ENCODE data around the gene AVP. TPM values are rescaled to one million over a fixed set of nuclear protein-coding genes. Genes with fewer than 3 reads are reported as not detected.

Gene AVP
- total and polyA plus RNA-seq, 7 donors, result not detected

- ATAC-seq (no peak), DNase-seq (no peak)
- peaks cover 2 to 52% of the 10 kb centered on the region in 2 donors for H3K36me3 ChIP-seq (ENCODE audit: insufficient read depth in 1 of 2, low read depth in 1 of 2)
- H3K27me3 ChIP-seq (ENCODE audit: insufficient read depth in 3 of 3, low read length in 2 of 3), result no peaks in the 10 kb centered on the region
- H3K9me3 ChIP-seq, result no peaks in the 10 kb centered on the region
- 87 to 92% (median 90%) methylated on average over 7 of the region's 7 CpGs for WGBS, 3 donors
- TF ChIP-seq, protein P1, sequence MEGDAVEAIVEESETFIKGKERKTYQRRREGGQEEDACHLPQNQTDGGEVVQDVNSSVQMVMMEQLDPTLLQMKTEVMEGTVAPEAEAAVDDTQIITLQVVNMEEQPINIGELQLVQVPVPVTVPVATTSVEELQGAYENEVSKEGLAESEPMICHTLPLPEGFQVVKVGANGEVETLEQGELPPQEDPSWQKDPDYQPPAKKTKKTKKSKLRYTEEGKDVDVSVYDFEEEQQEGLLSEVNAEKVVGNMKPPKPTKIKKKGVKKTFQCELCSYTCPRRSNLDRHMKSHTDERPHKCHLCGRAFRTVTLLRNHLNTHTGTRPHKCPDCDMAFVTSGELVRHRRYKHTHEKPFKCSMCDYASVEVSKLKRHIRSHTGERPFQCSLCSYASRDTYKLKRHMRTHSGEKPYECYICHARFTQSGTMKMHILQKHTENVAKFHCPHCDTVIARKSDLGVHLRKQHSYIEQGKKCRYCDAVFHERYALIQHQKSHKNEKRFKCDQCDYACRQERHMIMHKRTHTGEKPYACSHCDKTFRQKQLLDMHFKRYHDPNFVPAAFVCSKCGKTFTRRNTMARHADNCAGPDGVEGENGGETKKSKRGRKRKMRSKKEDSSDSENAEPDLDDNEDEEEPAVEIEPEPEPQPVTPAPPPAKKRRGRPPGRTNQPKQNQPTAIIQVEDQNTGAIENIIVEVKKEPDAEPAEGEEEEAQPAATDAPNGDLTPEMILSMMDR (IDR thresholded peaks at IDR 0.05), result no peak
- H3K4me3 ChIP-seq, result no peak overlapping the region
- no peak overlapping the region for H3K27ac ChIP-seq
- intact Hi-C loops (cut with DNase I), result loop anchor here (5.0 kb wide), 2 partner anchors 44 to 59 kb away; no protein-coding TSS in a partner anchor
- H3K4me1 ChIP-seq, result no peaks in the 10 kb centered on the region
Observed at GRCh38 chr20:3111507-3111906, 27.0 kb upstream of the AVP start.

- DNase-seq (no peak), ATAC-seq (no peak)
- Histone ChIP-seq H3K9me3 (no peaks in the 10 kb centered on the region), H3K36me3 (ENCODE audit: insufficient read depth in 1 of 2, low read depth in 1 of 2) (peaks cover 2 to 48% of the 10 kb centered on the region in 2 donors), H3K4me1 (no peaks in the 10 kb centered on the region), H3K27ac (no peak overlapping the region), H3K4me3 (no peak overlapping the region), H3K27me3 (ENCODE audit: insufficient read depth in 3 of 3, low read length in 2 of 3) (no peaks in the 10 kb centered on the region)
- intact Hi-C loops (cut with DNase I), result loop anchor here (5.0 kb wide), 2 partner anchors 42 to 57 kb away; no protein-coding TSS in a partner anchor
- TF ChIP-seq, protein P1 (IDR thresholded peaks at IDR 0.05), result no peak
- 87 to 90% (median 89%) methylated on average over 22 to 23 of the region's 23 CpGs for WGBS, 3 donors
Observed at GRCh38 chr20:3109350-3110302, 25.1 kb upstream of the AVP start.

- Histone ChIP-seq H3K27me3 (ENCODE audit: insufficient read depth in 3 of 3, low read length in 2 of 3) (no peaks in the 10 kb centered on the region), H3K4me1 (peaks cover 3% of the 10 kb centered on the region), H3K9me3 (no peaks in the 10 kb centered on the region), H3K4me3 (no peak overlapping the region), H3K36me3 (ENCODE audit: insufficient read depth in 1 of 2, low read depth in 1 of 2) (peaks cover 2 to 36% of the 10 kb centered on the region in 2 donors), H3K27ac (no peak overlapping the region)
- 84 to 87% (median 84%) methylated on average over 12 of the region's 12 CpGs for WGBS, 3 donors
- TF ChIP-seq, protein P1 (IDR thresholded peaks at IDR 0.05), result no peak
- DNase-seq (no peak), ATAC-seq (no peak)
- intact Hi-C loops (cut with DNase I), result no loop called here
Observed at GRCh38 chr20:3107464-3108025, 23.0 kb upstream of the AVP start.

GRCh38 chr20:3106658-3107463 lies 22.3 kb upstream of the AVP start:
- Histone ChIP-seq H3K36me3 (ENCODE audit: insufficient read depth in 1 of 2, low read depth in 1 of 2) (peaks cover 2 to 36% of the 10 kb centered on the region in 2 donors), H3K27me3 (ENCODE audit: insufficient read depth in 3 of 3, low read length in 2 of 3) (no peaks in the 10 kb centered on the region), H3K4me1 (peaks cover 3% of the 10 kb centered on the region), H3K4me3 (no peak overlapping the region), H3K27ac (no peak overlapping the region), H3K9me3 (no peaks in the 10 kb centered on the region)
- TF ChIP-seq, protein P1 (IDR thresholded peaks at IDR 0.05), result no peak
- WGBS, 3 donors, result 75 to 87% (median 78%) methylated on average over 14 of the region's 14 CpGs
- intact Hi-C loops (cut with DNase I), result no loop called here
- DNase-seq (no peak), ATAC-seq (no peak)
